ENCODE results near the gene LRRC28.

The LRRC28 gene

GRCh38 chr15:99412626-99413025 is 161.3 kb downstream of the LRRC28 start:
- H3K4me2 ChIP-seq (ENCODE audit: low read length), result no peak overlapping the region
- H3K27ac ChIP-seq, result no peak overlapping the region
- H3K4me3 ChIP-seq (ENCODE audit: low read depth, low read length), result no peak overlapping the region
- H3K79me2 ChIP-seq, result no peaks in the 10 kb centered on the region
- H3K36me3 ChIP-seq (ENCODE audit: control insufficient read depth, insufficient read depth, low read length), result no peaks in the 10 kb centered on the region
- no peak overlapping the region for H2AFZ ChIP-seq
- H3K9me3 ChIP-seq (ENCODE audit: control insufficient read depth, low read length), result no peaks in the 10 kb centered on the region
- peaks cover 3% of the 10 kb centered on the region for H3K4me1 ChIP-seq
- H3K27me3 ChIP-seq (ENCODE audit: control insufficient read depth, insufficient read depth, low read length), result no peaks in the 10 kb centered on the region
- H3K9ac ChIP-seq, result no peak overlapping the region
- no peak for TF ChIP-seq CTCF (IDR thresholded peaks at IDR 0.05)

- Histone ChIP-seq H3K27me3 (ENCODE audit: control insufficient read depth, insufficient read depth, low read length) (no peaks in the 10 kb centered on the region), H3K9ac (no peak overlapping the region), H3K79me2 (no peaks in the 10 kb centered on the region), H2AFZ (no peak overlapping the region), H3K9me3 (ENCODE audit: control insufficient read depth, low read length) (no peaks in the 10 kb centered on the region), H3K4me1 (no peaks in the 10 kb centered on the region), H3K27ac (no peak overlapping the region), H3K36me3 (ENCODE audit: control insufficient read depth, insufficient read depth, low read length) (no peaks in the 10 kb centered on the region), H3K4me3 (ENCODE audit: low read depth, low read length) (no peak overlapping the region), H3K4me2 (ENCODE audit: low read length) (no peak overlapping the region)
- TF ChIP-seq CTCF (IDR thresholded peaks at IDR 0.05), result no peak
Observed at GRCh38 chr15:99413955-99414754, 162.9 kb downstream of the LRRC28 start.

GRCh38 chr15:99414755-99415731 is 163.8 kb downstream of the LRRC28 start:
- Histone ChIP-seq H2AFZ (no peak overlapping the region), H3K9ac (no peak overlapping the region), H3K79me2 (no peaks in the 10 kb centered on the region), H3K27me3 (ENCODE audit: control insufficient read depth, insufficient read depth, low read length) (no peaks in the 10 kb centered on the region), H3K4me3 (ENCODE audit: low read depth, low read length) (no peak overlapping the region), H3K4me2 (ENCODE audit: low read length) (no peak overlapping the region), H3K4me1 (no peaks in the 10 kb centered on the region), H3K36me3 (ENCODE audit: control insufficient read depth, insufficient read depth, low read length) (no peaks in the 10 kb centered on the region), H3K27ac (no peak overlapping the region), H3K9me3 (ENCODE audit: control insufficient read depth, low read length) (no peaks in the 10 kb centered on the region)
- TF ChIP-seq CTCF (IDR thresholded peaks at IDR 0.05), result no peak

- no peaks in the 10 kb centered on the region for H3K79me2 ChIP-seq
- H3K27me3 ChIP-seq (ENCODE audit: control insufficient read depth, insufficient read depth, low read length), result no peaks in the 10 kb centered on the region
- no peaks in the 10 kb centered on the region for H3K36me3 ChIP-seq (ENCODE audit: control insufficient read depth, insufficient read depth, low read length)
- H3K9ac ChIP-seq, result no peak overlapping the region
- TF ChIP-seq CTCF (IDR thresholded peaks at IDR 0.05), result no peak
- H3K4me1 ChIP-seq, result no peaks in the 10 kb centered on the region
- H3K4me2 ChIP-seq (ENCODE audit: low read length), result no peak overlapping the region
- no peak overlapping the region for H3K4me3 ChIP-seq (ENCODE audit: low read depth, low read length)
- no peak overlapping the region for H3K27ac ChIP-seq
- H2AFZ ChIP-seq, result no peak overlapping the region
- H3K9me3 ChIP-seq (ENCODE audit: control insufficient read depth, low read length), result no peaks in the 10 kb centered on the region
Observed at GRCh38 chr15:99416191-99417188, 165.2 kb downstream of the LRRC28 start.

All from parathyroid adenoma (tissue), 2 donors.